NB4 (cell line): ENCODE measurements around the gene LRFN3.

Source experiments
- CTCF ChIP-seq: IDR thresholded peaks from one replicate; pipeline ENCODE4 v1.5.1; 2012; ENCODE audit warnings: low read depth, low read length
- POLR2A ChIP-seq: IDR thresholded peaks from 2 replicates; pipeline ENCODE4 v1.6.1; 2011; ENCODE audit warnings: mild to moderate bottlenecking; ENCODE audit not compliant: insufficient read length; ENCODE audit errors: extremely low read depth
- TF ChIP-seq, protein P1 (sequence below): IDR thresholded peaks from 2 replicates; pipeline ENCODE4 v1.6.1; 2011; ENCODE audit warnings: low read depth, low read length

- TF ChIP-seq POLR2A, result no peak
- TF ChIP-seq, protein P1, sequence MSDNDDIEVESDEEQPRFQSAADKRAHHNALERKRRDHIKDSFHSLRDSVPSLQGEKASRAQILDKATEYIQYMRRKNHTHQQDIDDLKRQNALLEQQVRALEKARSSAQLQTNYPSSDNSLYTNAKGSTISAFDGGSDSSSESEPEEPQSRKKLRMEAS, result no peak
- no peak for TF ChIP-seq CTCF
Observed at GRCh38 chr19:35986664-35987570, 50.7 kb downstream of the LRFN3 start.
